Karpas-422 (cell line): ENCODE data around the gene TPSG1. TPM values are rescaled to one million over a fixed set of nuclear protein-coding genes. Genes with fewer than 3 reads are reported as not detected.

Experiments
- DNase-seq: peaks from one replicate; pipeline ENCODE4 v3.0.0-alpha.2; 2015
- H2AFZ ChIP-seq: fragments of 200-600 bp; sonication (generic); 2 replicates; pipeline ENCODE4 v1.6.1; 2014; ENCODE audit warnings: antibody characterized with exemption, low read length, mixed read lengths
- H3K27ac ChIP-seq: fragments of 200-600 bp; sonication (generic); 2 replicates; pipeline ENCODE4 v1.5.1; 2014; ENCODE audit warnings: mild to moderate bottlenecking, low read length, moderate library complexity
- H3K27me3 ChIP-seq: fragments of 200-600 bp; sonication (generic); 2 replicates; pipeline ENCODE4 v1.6.1; 2014; ENCODE audit warnings: low read length, mixed read lengths
- H3K36me3 ChIP-seq: fragments of 200-600 bp; sonication (generic); 2 replicates; pipeline ENCODE4 v1.6.1; 2014; ENCODE audit warnings: low read length, mixed read lengths; ENCODE audit not compliant: insufficient read depth
- H3K4me1 ChIP-seq: fragments of 200-600 bp; sonication (generic); 2 replicates; pipeline ENCODE4 v1.6.1; 2014; ENCODE audit warnings: mild to moderate bottlenecking, low read length, mixed read lengths
- H3K4me2 ChIP-seq: fragments of 200-600 bp; sonication (generic); 2 replicates; pipeline ENCODE4 v1.6.1; 2014; ENCODE audit warnings: low read length, low read depth, mild to moderate bottlenecking; ENCODE audit not compliant: poor library complexity, severe bottlenecking
- H3K4me3 ChIP-seq: fragments of 200-600 bp; sonication (generic); 2 replicates; pipeline ENCODE4 v1.5.1; 2014; ENCODE audit warnings: mild to moderate bottlenecking, antibody characterized with exemption, low read length, mixed read lengths
- H3K79me2 ChIP-seq: fragments of 200-600 bp; sonication (generic); 2 replicates; pipeline ENCODE4 v1.6.1; 2014; ENCODE audit warnings: mild to moderate bottlenecking, low read length, mixed read lengths
- H3K9ac ChIP-seq: fragments of 200-600 bp; sonication (generic); 2 replicates; pipeline ENCODE4 v1.6.0; 2014; ENCODE audit warnings: low read length
- H3K9me2 ChIP-seq: fragments of 200-600 bp; sonication (generic), shearing (Covaris generic); replicated peaks from 2 replicates; pipeline ENCODE4 v1.6.0; 2014; ENCODE audit warnings: mild to moderate bottlenecking, low read length, moderate library complexity; ENCODE audit not compliant: insufficient read depth
- H3K9me3 ChIP-seq: fragments of 300-700, 200-600 bp; sonication (generic); 2 replicates; pipeline ENCODE4 v1.6.1; 2014; ENCODE audit warnings: low read length, mixed read lengths
- H4K20me1 ChIP-seq: fragments of 200-600 bp; sonication (generic); 2 replicates; pipeline ENCODE4 v1.6.1; 2014; ENCODE audit warnings: mild to moderate bottlenecking, antibody characterized with exemption, low read length, low read depth; ENCODE audit not compliant: insufficient read depth
- total RNA-seq: library from RNA; depleted of rRNA; stranded (reverse); fragments of >200 nt; shearing (Covaris generic); gene quantifications from 2 replicates; pipeline ENCODE4 v1.2.3, GENCODE V29; 2014; ENCODE audit warnings: low replicate concordance

The TPSG1 gene
- total RNA-seq, 1 experiment from 2014 or later = not detected

DNA sequence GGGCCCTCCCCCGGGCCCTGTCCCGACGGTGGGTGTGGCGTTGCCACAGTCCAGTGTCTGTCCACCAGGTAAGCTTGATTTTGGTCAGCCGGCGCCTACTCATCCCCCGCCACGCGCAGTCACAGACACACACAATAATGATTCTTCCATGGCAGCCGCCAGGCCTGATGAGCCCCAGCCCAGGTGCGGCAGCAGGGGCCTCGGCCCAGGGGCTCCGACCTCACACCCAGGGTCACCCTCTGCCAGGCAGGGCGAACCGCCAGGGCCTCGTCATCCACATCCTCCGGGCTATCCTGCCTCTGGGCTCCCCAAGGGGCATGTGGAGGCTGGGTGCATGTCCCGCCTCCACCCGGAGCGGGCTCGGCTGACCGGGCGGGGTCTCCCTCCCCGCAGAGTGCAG is 7.5 kb downstream of the TPSG1 start:
- Histone ChIP-seq H3K36me3 (no peaks in the 10 kb centered on the region), H2AFZ (no peak overlapping the region), H3K4me3 (no peak overlapping the region), H3K9me2 (no peaks in the 10 kb centered on the region), H3K9ac (no peak overlapping the region), H3K27ac (no peak overlapping the region), H3K27me3 (no peaks in the 10 kb centered on the region), H3K4me1 (no peaks in the 10 kb centered on the region), H3K79me2 (no peaks in the 10 kb centered on the region), H4K20me1 (no peaks in the 10 kb centered on the region; the same call in 1 of the 2 replicates), H3K4me2 (no peak overlapping the region), H3K9me3 (no peaks in the 10 kb centered on the region)
- DNase-seq = no peak

DNA sequence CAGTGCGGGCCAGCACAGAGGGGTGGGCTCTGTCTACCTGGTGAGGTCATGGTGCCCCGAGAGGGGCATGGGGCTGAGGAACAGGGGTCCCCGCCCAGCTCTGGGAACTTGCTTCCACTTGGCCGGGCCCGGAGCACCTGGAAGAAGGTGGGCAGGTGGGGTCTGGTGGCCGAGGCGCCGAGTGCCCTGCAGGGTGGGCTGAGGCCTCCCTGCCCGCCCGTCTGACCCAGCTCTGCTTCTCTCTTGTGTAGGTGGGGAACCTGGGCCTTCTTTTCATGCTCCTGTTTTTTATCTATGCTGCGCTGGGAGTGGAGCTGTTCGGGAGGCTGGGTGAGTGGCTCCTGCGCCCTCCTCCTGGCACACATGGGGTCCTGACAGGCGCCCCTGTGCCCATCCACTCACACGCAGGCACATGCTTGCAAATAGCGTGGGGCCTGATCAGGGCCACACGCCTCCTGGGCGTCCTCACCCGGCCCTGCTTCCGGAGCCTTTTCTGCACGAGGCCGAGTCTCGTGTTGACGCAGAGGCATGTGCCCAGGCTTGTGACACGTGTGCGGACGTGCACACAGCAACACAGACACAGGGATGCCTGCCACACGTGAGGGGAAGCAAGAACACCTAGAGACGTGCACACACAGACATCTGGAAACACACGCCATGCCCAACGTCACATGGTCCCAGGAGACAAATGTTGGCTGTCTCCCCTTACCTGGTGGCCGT is 8.2 kb downstream of the TPSG1 start:
- H2AFZ ChIP-seq = no peak overlapping the region
- H3K9me3 ChIP-seq = no peaks in the 10 kb centered on the region
- H3K9me2 ChIP-seq = no peaks in the 10 kb centered on the region
- H3K9ac ChIP-seq = no peak overlapping the region
- H3K4me3 ChIP-seq = no peak overlapping the region
- H3K36me3 ChIP-seq = no peaks in the 10 kb centered on the region
- no peak overlapping the region for H3K27ac ChIP-seq
- no peaks in the 10 kb centered on the region; the same call in 1 of the 2 replicates for H4K20me1 ChIP-seq
- no peaks in the 10 kb centered on the region for H3K27me3 ChIP-seq
- no peak for DNase-seq
- H3K4me1 ChIP-seq = no peaks in the 10 kb centered on the region
- H3K79me2 ChIP-seq = no peaks in the 10 kb centered on the region
- no peak overlapping the region for H3K4me2 ChIP-seq

DNA sequence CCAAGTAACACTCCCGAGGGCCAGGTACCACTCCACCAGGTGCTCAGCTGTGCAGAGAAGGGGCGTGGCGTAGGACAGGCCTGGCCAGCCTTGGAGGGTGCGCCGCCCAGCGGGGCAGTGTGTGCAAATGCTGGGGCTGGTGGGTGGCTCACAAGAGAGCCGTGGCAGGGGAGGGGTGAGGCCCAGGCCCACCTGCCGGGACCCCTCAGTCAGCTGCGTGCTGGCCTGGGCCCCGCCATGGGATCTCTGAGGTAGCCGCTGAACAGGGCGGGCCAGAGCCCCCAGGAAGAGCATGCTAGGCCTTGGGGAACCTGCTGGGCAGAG is 8.8 kb downstream of the TPSG1 start:
- H3K79me2 ChIP-seq = no peaks in the 10 kb centered on the region
- no peaks in the 10 kb centered on the region for H3K4me1 ChIP-seq

DNA sequence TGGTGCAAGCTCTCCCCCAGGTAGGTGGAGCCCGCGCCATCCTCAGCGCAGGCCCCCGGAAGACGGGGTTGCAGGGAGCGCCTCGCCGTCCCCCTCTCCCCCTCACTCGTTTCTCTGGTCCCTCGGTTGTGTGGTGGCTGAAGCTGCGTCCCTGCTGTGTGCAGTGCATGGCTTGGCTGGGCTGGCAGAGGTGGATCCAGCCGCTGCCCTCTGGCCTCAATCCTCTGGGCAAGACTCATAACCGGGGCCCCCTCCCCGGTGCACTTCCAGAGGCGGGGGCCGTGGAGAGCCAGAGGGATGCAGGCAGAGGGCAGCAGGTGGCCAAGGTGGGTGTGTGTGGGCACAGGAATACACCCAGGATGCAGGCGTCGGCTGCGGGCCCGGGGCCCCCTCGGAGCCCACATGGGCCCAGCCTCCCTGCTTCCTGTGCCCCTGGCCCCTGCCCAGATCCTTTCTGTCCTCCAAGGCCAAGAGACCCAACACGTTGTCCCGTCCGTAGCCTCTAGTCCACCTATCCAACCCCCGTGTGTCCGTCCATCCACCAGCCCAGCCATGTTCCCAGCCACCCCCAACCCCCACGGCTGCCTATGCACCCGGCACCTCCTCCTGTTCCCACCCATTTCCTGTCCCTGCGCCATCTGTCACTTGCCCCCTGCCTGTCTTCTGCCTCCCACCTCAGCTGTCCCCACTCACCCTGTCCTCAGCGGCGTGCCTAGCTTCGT is 9.3 kb downstream of the TPSG1 start:
- no peak for DNase-seq
- no peak overlapping the region for H3K4me3 ChIP-seq

More for the DNA sequence above, 8.8 kb downstream of the TPSG1 start:
- DNase-seq = no peak
- H3K9ac ChIP-seq = no peak overlapping the region
- no peaks in the 10 kb centered on the region for H3K27me3 ChIP-seq
- H3K4me3 ChIP-seq = no peak overlapping the region
- H3K36me3 ChIP-seq = no peaks in the 10 kb centered on the region
- H3K9me3 ChIP-seq = no peaks in the 10 kb centered on the region
- H3K9me2 ChIP-seq = no peaks in the 10 kb centered on the region
- no peak overlapping the region for H3K27ac ChIP-seq
- no peaks in the 10 kb centered on the region; the same call in 1 of the 2 replicates for H4K20me1 ChIP-seq
- H3K4me2 ChIP-seq = no peak overlapping the region
- H2AFZ ChIP-seq = no peak overlapping the region

DNA sequence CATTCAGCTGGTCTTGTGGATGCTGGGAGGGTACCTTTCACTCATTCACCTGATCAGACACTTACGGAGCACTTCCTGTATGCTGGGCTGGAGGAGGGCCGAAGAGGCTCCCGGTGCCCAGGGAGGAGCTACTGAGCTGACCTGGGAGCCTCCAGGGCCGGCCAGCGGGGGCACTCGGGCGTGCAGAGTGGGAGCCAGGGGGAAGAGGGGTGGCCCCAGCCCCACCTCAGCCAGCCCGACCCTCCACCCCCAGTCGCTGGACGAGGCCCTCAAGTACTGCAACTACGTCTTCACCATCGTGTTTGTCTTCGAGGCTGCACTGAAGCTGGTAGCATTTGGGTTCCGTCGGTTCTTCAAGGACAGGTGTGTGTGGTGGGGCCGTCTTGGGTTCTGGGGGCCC is 10.3 kb downstream of the TPSG1 start:
- Histone ChIP-seq H3K9me3 (no peaks in the 10 kb centered on the region), H3K36me3 (no peaks in the 10 kb centered on the region), H2AFZ (no peak overlapping the region), H3K27me3 (no peaks in the 10 kb centered on the region), H3K9ac (no peak overlapping the region), H3K4me1 (no peaks in the 10 kb centered on the region), H3K27ac (no peak overlapping the region), H4K20me1 (no peaks in the 10 kb centered on the region; the same call in 1 of the 2 replicates), H3K9me2 (no peaks in the 10 kb centered on the region), H3K79me2 (no peaks in the 10 kb centered on the region), H3K4me2 (no peak overlapping the region), H3K4me3 (no peak overlapping the region)
- DNase-seq = no peak

More for the DNA sequence above, 9.3 kb downstream of the TPSG1 start:
- Histone ChIP-seq H3K9me3 (no peaks in the 10 kb centered on the region), H3K79me2 (no peaks in the 10 kb centered on the region), H3K36me3 (no peaks in the 10 kb centered on the region), H3K4me2 (no peak overlapping the region), H2AFZ (no peak overlapping the region), H3K27me3 (no peaks in the 10 kb centered on the region), H3K4me1 (no peaks in the 10 kb centered on the region), H3K27ac (no peak overlapping the region), H4K20me1 (no peaks in the 10 kb centered on the region; the same call in 1 of the 2 replicates), H3K9me2 (no peaks in the 10 kb centered on the region), H3K9ac (no peak overlapping the region)

DNA sequence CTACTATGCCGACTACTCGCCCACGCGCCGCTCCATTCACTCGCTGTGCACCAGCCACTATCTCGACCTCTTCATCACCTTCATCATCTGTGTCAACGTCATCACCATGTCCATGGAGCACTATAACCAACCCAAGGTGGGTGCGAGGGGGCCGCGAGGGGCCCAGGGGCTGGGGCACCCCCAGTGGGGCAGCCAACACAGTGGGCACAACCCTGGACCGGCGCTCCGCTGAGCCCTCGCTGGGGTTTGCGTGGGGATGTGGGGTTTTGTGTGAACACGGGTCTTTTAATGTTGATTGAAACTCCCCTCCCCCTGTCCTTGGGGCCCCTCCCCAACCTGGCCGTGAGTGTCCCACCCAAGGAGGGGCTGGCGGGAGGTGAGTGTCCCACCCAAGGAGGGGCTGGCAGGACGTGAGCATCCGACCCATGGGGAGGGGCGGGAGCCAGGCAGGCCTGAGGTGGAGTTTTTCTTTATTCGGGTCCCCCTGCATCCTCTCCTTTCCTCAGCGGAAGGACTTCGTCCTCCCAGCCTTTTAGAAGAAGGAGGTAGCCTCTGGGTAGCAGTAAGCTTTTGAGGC is 11.2 kb downstream of the TPSG1 start:
- Histone ChIP-seq H3K4me3 (no peak overlapping the region), H3K27me3 (no peaks in the 10 kb centered on the region), H3K36me3 (no peaks in the 10 kb centered on the region), H2AFZ (no peak overlapping the region), H3K9me2 (no peaks in the 10 kb centered on the region), H3K79me2 (no peaks in the 10 kb centered on the region), H3K4me1 (no peaks in the 10 kb centered on the region), H3K9me3 (no peaks in the 10 kb centered on the region), H3K27ac (no peak overlapping the region), H3K4me2 (no peak overlapping the region), H4K20me1 (no peaks in the 10 kb centered on the region; the same call in 1 of the 2 replicates), H3K9ac (no peak overlapping the region)
- DNase-seq = no peak

DNA sequence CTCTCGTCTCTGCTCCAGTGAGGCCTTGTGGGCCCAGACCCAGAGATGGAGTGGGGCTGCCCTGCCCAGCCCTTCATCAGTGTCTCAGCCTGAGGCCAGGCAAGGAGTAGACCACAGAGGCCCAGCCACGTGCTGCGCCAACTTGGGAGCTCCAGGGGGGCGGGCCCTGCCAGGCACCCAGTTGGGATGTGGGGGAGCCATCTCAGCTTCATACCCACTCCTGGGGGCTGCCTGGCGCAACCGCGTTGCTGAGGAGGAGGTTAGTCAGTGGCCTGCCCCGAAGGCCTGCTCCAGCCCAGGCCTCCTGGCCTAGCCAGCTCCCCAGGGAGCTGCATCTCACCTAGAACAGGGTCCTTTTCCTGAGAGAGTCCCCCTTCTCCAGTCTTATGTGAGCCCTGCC is 11.8 kb downstream of the TPSG1 start:
- Histone ChIP-seq H3K27me3 (no peaks in the 10 kb centered on the region), H2AFZ (no peak overlapping the region), H3K9me2 (no peaks in the 10 kb centered on the region), H3K4me1 (no peaks in the 10 kb centered on the region), H3K9ac (no peak overlapping the region), H3K4me2 (no peak overlapping the region), H3K27ac (no peak overlapping the region), H4K20me1 (no peaks in the 10 kb centered on the region; the same call in 1 of the 2 replicates), H3K4me3 (no peak overlapping the region), H3K79me2 (no peaks in the 10 kb centered on the region), H3K36me3 (no peaks in the 10 kb centered on the region), H3K9me3 (no peaks in the 10 kb centered on the region)
- no peak for DNase-seq

DNA sequence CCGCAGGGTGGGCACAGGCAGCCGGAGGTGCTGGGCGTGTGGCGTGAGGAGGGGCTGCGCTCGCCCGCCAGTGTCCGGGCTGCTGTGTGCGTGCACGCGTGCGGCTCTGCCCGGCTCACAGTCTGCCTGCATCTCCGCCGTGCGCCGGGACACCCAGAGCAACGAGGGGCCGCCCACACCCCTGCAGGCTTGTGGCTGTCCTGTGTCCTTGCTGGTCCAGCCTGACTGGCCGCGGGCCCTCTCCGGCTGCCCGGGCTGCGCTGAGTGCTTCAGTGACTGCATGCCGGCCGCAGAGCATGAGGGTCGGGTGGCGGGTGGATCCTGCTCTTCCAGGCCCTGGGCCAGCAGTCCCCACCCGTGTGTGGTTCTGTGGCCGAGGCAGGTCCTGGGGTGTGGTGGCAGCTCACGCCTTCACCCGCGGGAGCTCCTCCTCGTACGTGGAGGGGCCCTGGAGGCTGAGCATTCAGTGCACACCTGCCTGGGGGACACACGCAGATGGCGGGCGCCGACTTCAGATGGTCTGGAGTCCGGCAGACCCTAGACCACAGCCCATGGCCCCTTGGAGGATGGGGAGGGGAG is 12.4 kb downstream of the TPSG1 start:
- no peaks in the 10 kb centered on the region for H3K27me3 ChIP-seq
- H3K9me2 ChIP-seq = no peaks in the 10 kb centered on the region
- H2AFZ ChIP-seq = no peak overlapping the region
- H3K79me2 ChIP-seq = no peaks in the 10 kb centered on the region
- H3K4me1 ChIP-seq = no peaks in the 10 kb centered on the region
- H3K27ac ChIP-seq = no peak overlapping the region
- H3K4me3 ChIP-seq = no peak overlapping the region
- no peaks in the 10 kb centered on the region for H3K9me3 ChIP-seq
- no peaks in the 10 kb centered on the region; the same call in 1 of the 2 replicates for H4K20me1 ChIP-seq
- H3K4me2 ChIP-seq = no peak overlapping the region
- no peak overlapping the region for H3K9ac ChIP-seq
- no peak for DNase-seq
- H3K36me3 ChIP-seq = no peaks in the 10 kb centered on the region
